Endodermal cell (in vitro differentiated cells): ENCODE results near the gene UBE2E1. TPM values are rescaled to one million over a fixed set of nuclear protein-coding genes. Genes with fewer than 3 reads are reported as not detected.

Source experiments
- DNase-seq: peaks from one replicate; pipeline ENCODE4 v3.0.0-alpha.2; 2017
- H3K27ac ChIP-seq: 2 replicates; pipeline ENCODE4 v1.5.1; 2013; ENCODE audit warnings: mild to moderate bottlenecking, low read depth, low read length, moderate library complexity
- H3K27me3 ChIP-seq: 2 replicates; pipeline ENCODE4 v1.6.1; 2013; ENCODE audit warnings: mild to moderate bottlenecking, low read length, moderate library complexity; ENCODE audit not compliant: insufficient read depth, control insufficient read depth, poor library complexity, severe bottlenecking
- H3K36me3 ChIP-seq: 2 replicates; pipeline ENCODE4 v1.7.0; 2013; ENCODE audit warnings: mild to moderate bottlenecking, low read length, moderate library complexity; ENCODE audit not compliant: control insufficient read depth, insufficient read depth
- H3K4me1 ChIP-seq: one replicate; pipeline ENCODE4 v1.7.0; 2013; ENCODE audit warnings: low read length; ENCODE audit not compliant: control insufficient read depth, insufficient read depth
- H3K4me3 ChIP-seq: 2 replicates; pipeline ENCODE4 v1.5.1; 2013; ENCODE audit warnings: mild to moderate bottlenecking, low read length, moderate library complexity
- H3K9ac ChIP-seq: 2 replicates; pipeline ENCODE4 v1.6.1; 2013; ENCODE audit warnings: mild to moderate bottlenecking, low read length, moderate library complexity; ENCODE audit not compliant: poor library complexity, severe bottlenecking; ENCODE audit errors: extremely low read depth
- H3K9me3 ChIP-seq: 2 replicates; pipeline ENCODE4 v1.6.1; 2013; ENCODE audit warnings: mild to moderate bottlenecking, low read length, moderate library complexity; ENCODE audit not compliant: control insufficient read depth
- H3K27ac Mint-ChIP-seq: 2 replicates; pipeline ENCODE4 v1.8.0; 2020; ENCODE audit warnings: mixed read lengths
- H3K27me3 Mint-ChIP-seq: 2 replicates; pipeline ENCODE4 v1.8.0; 2021; ENCODE audit warnings: mild to moderate bottlenecking, mixed read lengths; ENCODE audit not compliant: insufficient read depth
- H3K36me3 Mint-ChIP-seq: 2 replicates; pipeline ENCODE4 v1.8.0; 2020; ENCODE audit warnings: low read depth, mixed read lengths
- H3K4me1 Mint-ChIP-seq: 2 replicates; pipeline ENCODE4 v1.8.0; 2020; ENCODE audit warnings: mixed read lengths
- H3K4me3 Mint-ChIP-seq: 2 replicates; pipeline ENCODE4 v1.8.0; 2020; ENCODE audit warnings: mild to moderate bottlenecking, moderate library complexity, mixed read lengths
- H3K9me3 Mint-ChIP-seq: 2 replicates; pipeline ENCODE4 v1.8.0; 2020; ENCODE audit warnings: mild to moderate bottlenecking, mixed read lengths
- WGBS, 2 experiments: methylation state at CpG; one replicate each; pipeline versions ENCODE4 v1.1.5 to v1.1.7; 2013; ENCODE audit warnings: missing lambda C conversion rate in 2 of 2, mixed read lengths in 1 of 2; ENCODE audit not compliant: insufficient coverage in 1 of 2, insufficient read length in 1 of 2; 5-methylcytosine and 5-hydroxymethylcytosine counted together
- total RNA-seq, 2 donors: library from RNA; stranded (reverse); fragmentation: NEBNext Ultra II Directional in 1 of 2; extraction: Animal tissue kit (Norgen Biotek cat#: 25700) in 1 of 2; gene quantifications; 2 replicates in 1 of 2; 3 replicates in 1 of 2; pipeline ENCODE4 v1.2.1, GENCODE V29; 2021
- TF ChIP-seq, protein P1 (sequence below): fragments of 200-600 bp; sonication (generic); conservative IDR thresholded peaks from 2 replicates; pipeline ENCODE4 v1.5.0; 2021; ENCODE audit warnings: antibody characterized with exemption, mild to moderate bottlenecking

UBE2E1 gene
- total RNA-seq, 2 donors from 2014 or later = 112 to 120 TPM

DNA sequence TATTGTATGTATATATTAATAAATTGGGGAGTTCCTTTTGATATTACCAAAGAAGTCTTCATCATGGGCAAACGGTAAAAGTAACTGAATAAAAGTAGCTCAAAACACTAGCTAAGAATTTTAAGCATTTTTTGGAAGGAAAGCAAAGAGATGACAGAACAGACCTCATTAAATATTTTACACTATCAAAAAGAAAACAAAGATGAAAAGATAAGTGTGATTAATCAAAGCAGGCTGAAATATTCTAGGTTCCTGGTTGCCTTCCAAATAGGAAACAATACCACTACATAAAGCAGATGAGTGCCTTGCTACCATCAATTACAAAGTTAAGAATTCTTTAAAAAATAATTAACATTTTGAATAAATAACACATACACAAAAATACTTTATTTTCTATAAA is 107.4 kb downstream of the UBE2E1 start:
- no peak for DNase-seq
- Histone ChIP-seq H3K27ac (no peak overlapping the region), H3K4me3 (no peak overlapping the region), H3K27me3 (no peaks in the 10 kb centered on the region), H3K4me1 (no peaks in the 10 kb centered on the region), H3K9ac (no peak overlapping the region), H3K36me3 (peaks cover 36% of the 10 kb centered on the region), H3K9me3 (no peaks in the 10 kb centered on the region)
- WGBS, 2 experiments = 100% methylated on average over 1 of the region's 1 CpG; no CpG with 5 or more reads in 1 of the 2 experiments
- peaks cover 19% of the 10 kb centered on the region for H3K36me3 Mint-ChIP-seq
- H3K9me3 Mint-ChIP-seq = no peaks in the 10 kb centered on the region
- no peak overlapping the region for H3K4me3 Mint-ChIP-seq
- peaks cover 2% of the 10 kb centered on the region for H3K27me3 Mint-ChIP-seq
- no peak overlapping the region for H3K27ac Mint-ChIP-seq
- TF ChIP-seq, protein P1, sequence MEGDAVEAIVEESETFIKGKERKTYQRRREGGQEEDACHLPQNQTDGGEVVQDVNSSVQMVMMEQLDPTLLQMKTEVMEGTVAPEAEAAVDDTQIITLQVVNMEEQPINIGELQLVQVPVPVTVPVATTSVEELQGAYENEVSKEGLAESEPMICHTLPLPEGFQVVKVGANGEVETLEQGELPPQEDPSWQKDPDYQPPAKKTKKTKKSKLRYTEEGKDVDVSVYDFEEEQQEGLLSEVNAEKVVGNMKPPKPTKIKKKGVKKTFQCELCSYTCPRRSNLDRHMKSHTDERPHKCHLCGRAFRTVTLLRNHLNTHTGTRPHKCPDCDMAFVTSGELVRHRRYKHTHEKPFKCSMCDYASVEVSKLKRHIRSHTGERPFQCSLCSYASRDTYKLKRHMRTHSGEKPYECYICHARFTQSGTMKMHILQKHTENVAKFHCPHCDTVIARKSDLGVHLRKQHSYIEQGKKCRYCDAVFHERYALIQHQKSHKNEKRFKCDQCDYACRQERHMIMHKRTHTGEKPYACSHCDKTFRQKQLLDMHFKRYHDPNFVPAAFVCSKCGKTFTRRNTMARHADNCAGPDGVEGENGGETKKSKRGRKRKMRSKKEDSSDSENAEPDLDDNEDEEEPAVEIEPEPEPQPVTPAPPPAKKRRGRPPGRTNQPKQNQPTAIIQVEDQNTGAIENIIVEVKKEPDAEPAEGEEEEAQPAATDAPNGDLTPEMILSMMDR = no peak
- peaks cover 19% of the 10 kb centered on the region for H3K4me1 Mint-ChIP-seq

DNA sequence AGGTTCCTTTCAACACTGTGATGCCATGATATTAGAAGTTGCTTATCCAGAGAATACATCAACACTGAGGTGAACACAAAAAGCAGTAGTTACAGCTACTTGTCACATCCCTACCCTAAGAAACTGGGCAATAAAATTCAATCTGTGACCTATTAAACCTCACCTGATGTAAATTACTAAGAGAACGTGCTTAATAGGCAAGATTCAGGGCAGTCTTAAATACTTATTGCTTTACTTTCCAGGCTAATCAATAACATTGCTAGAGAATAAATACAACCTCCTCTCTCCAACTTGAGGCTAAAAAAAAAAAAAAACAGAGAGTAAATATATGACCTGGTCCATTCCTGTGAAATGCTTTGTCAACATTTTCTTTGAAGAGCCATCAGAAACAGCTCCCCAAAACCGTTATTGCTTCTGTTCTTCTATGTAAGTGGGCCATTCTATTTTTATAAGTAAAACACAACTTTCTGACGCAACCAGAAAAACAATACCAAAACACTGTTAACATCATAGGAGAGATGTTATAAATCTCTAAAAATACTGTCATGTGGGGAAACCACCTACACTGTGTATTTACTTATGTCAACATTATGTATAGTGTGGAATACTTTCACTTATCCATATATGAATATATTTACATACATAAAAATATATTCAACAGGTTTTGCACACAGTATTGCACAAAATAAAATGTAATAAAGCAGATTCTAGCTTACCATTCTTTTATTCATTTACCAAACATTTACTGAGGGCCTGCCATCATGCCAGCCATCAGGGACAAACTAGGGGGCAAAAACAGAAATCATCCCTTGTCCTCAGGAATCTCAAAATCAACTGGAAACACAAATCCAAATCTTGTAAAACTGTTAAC is 108.4 kb downstream of the UBE2E1 start:
- no peak overlapping the region for H3K27ac Mint-ChIP-seq

DNA sequence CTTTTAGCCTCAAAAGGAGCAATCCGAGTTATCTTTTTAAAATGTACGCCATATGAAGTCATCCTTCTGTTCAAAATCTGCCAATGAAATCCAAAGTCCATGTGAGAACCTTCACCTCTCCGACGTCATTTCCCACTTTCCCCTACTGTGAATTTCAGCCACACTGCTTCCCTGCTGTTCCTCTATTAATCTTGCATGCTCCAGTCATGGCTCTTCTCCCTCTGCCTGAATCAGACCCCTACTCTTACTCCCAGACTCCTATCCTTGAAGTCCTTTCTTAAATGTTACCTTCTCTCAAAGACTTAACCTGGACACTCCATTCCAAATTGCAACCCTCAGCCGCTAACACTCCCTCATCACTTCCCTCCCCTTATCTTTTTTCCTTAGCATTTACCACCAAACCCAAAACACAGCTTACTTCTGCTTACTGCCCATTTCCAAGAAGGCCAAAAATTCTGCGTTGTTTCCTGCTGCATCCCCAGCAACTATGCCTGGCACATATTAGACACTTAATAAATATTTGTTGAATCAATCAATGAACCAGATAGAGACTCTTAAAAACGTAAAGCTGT is 109.9 kb downstream of the UBE2E1 start:
- TF ChIP-seq, protein P1 = no peak
- H3K9ac ChIP-seq = peak overlapping the region; percentile 88
- H3K27me3 ChIP-seq = no peaks in the 10 kb centered on the region
- Mint-ChIP-seq H3K4me3 (peak overlapping the region; percentile 100), H3K9me3 (no peaks in the 10 kb centered on the region), H3K4me1 (peaks cover 34% of the 10 kb centered on the region), H3K36me3 (peaks cover 35% of the 10 kb centered on the region), H3K27ac (no peak overlapping the region), H3K27me3 (peaks cover 2% of the 10 kb centered on the region)
- DNase-seq = no peak
- 36 to 39% methylated on average over 6 to 7 of the region's 7 CpGs for WGBS, 2 experiments
- H3K27ac ChIP-seq = no peak overlapping the region
- H3K36me3 ChIP-seq = peaks cover 38% of the 10 kb centered on the region
- H3K9me3 ChIP-seq = no peaks in the 10 kb centered on the region
- peak overlapping the region; percentile 95 for H3K4me3 ChIP-seq
- no peaks in the 10 kb centered on the region for H3K4me1 ChIP-seq

More for the DNA sequence above, 108.4 kb downstream of the UBE2E1 start:
- 92% methylated on average over 2 of the region's 3 CpGs; no CpG with 5 or more reads in 1 of the 2 experiments for WGBS, 2 experiments
- H3K4me3 ChIP-seq = peak overlapping the region; percentile 95
- no peaks in the 10 kb centered on the region for H3K27me3 ChIP-seq
- Mint-ChIP-seq H3K4me1 (peaks cover 22% of the 10 kb centered on the region), H3K36me3 (peaks cover 28% of the 10 kb centered on the region), H3K27me3 (peaks cover 2% of the 10 kb centered on the region), H3K9me3 (no peaks in the 10 kb centered on the region), H3K4me3 (no peak overlapping the region)
- H3K27ac ChIP-seq = no peak overlapping the region
- H3K9me3 ChIP-seq = no peaks in the 10 kb centered on the region
- H3K4me1 ChIP-seq = no peaks in the 10 kb centered on the region
- TF ChIP-seq, protein P1 = no peak
- H3K9ac ChIP-seq = no peak overlapping the region
- DNase-seq = no peak
- peaks cover 36% of the 10 kb centered on the region for H3K36me3 ChIP-seq
